Measurements from ENCODE around the gene SORCS2.

SORCS2 gene

DNA sequence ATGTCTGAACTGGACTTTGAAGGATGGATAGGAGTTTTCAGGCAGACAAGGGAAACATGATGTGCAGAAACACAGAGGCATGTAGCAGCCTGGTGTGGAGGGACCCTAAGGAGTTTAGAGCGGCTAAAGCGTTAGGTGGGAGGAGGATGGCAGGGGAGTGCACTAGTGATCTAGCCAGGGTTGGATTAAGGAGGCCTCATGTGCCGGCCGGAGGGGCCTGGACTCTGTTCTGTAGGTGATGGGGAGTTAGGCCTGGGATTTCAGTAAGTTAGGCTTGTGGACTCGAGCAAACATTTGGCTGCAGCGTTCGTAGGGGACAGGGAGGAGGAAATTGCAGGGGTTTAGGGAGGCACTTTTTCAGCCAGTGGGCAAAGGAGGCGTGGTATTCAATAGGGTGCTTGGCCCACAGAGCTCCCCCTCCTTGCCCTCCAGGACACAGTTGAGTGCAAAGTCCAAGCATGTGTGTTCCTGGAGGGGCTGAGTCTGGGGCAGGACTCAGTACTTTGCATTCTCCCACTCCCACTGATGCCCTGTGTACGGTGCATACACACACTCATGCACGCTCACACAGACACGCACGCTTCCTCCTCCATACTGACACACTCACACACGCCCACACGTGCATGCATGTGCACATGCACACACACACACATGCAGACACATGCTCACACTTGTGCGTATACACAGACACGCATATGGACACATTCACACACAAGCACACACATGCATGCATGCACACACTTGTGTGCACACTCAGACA, 223.8 kb downstream of the SORCS2 start:
- DNase-seq (ENCODE audit: low read depth): no peak

DNA sequence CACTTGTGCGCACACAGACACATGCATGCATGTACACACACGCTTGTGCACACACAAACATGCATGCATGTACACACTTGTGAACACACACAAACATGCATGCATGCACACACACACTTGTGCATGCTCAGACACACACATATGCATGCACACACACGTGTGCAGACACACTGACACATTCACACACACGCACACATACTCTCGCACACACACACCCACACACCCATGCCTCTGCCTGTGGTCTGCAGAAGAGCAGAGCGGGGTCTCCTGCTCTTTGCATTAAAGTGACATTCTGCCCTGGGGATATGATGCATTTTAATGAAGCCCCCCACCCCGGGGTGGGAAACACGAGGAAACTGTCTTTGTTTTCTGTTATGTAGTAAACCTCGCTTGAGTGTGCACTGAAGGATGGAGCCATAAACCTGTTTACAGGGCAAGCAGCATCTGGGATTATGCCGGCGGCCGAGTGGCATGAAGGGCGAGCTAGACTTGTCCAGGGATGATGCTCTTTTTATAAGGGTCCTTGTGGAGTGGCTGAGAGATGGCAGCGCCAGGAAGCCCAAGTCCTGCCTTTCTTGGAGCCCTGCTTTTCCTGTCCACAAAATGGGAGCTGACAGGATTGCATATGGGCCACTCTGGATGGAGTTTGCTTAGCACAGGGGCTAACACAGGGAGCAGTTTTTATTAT, 224.6 kb downstream of the SORCS2 start:
- no peak for DNase-seq (ENCODE audit: low read depth)

DNA sequence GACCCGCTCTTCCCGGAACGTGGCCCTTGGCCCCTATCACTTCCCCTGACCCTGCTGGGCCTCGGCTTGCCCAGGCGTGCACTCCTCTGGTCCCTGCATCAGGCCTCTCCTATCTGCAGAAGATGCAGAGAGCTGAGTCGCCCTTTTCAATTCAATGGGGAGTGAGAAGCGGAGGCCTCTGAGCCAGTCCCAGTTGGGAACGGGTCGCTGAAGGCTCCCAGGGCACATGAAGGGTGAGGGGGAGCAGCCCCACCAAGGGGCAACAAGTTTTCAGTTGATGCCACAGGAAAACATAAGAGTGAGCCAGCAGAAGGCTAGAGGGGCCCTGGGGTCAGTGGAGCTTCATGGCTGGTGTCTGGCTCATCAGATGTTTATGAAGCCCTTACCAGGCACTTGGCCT, 225.3 kb downstream of the SORCS2 start:
- DNase-seq (ENCODE audit: low read depth): no peak

DNA sequence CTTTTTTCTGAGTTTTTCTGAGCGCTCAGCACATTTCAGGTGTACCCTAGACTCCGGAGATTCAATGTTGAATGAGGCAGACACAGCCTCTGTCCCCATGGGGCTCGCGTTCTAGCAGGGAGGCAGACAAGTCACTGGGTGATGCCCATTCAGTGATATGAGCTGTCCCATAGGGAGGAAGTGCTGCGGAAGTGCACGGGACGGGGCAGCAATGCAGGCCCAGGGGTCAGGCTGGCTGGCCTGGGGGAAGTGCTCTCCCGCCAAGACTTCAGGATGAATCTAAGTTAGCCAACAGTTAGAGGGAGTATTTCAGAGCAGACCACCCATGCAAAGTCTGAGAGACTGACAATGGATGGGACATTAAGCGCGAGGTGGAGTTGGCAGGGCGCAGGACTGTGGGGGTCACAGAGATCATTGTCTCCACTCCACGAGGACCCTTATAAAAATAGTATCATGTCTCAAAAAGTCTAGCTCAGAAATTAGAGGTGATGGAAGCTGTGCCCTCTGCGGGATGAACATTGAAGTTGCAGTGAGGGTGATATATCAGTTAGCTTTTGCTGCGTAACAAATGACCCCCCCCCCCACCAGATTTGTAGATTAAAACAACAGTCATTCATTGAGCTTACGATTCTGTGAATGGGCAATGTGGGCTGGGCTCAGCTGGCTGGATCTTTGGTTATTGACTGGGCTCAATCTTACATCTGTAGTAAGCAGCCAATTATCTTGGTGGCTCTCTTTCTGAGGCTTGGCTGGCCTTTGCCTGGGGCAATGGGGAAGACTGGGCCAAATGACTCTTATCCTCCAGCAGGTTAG, 226.0 kb downstream of the SORCS2 start:
- DNase-seq (ENCODE audit: low read depth): no peak

DNA sequence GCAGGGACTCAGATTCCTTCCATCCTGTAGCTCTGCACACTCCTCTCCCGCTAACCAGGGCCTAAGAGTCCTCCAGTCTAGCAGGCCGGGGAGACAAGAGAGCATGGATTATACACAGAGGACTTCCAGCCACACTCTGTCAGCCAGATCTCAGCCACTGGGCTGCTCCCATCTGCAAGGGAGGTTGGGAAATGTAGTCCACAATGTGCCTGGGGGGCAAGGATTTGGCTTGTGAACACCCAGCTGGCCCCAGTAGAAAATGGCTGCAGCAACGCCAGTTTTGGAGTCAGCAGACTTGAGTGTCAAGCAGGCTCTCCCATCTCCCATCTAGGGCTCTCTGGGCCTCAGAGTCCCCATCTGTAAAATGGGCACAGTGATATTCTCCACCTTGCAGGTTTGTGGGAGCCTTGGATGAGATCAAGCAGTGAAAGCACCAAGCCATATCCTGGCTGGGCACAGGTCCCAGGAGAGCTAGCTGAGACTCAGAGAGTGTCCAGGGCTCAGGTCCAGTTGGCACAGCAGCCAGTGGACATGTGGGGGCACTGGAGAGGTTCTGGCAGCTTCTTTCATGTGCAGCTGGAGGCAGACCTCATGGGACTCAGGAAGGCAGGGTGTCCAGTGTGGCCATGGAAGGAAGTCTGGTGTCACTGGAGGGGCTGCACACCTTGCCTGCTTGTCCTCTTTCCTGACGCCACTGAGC, 227.8 kb downstream of the SORCS2 start:
- DNase-seq (ENCODE audit: low read depth): no peak

DNA sequence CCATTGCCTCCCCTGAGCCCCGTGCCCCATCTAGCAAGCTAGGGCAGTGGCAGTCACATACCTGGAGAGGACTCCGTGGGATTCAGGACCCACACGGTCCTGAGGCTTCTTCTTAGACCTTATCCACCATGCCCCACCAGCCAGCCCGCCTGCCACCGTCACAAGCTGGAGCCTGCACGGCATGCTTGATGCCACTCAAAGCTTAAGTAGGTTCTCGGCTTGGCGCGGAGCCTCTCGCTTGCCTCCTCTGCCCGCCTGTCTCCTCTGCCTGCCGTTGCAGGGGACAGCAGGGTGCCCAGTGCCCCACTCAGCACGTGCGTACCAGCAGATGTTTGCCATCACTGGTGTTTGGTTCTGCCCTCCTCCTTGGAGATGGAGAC, 228.3 kb downstream of the SORCS2 start:
- no peak for DNase-seq (ENCODE audit: low read depth)

DNA sequence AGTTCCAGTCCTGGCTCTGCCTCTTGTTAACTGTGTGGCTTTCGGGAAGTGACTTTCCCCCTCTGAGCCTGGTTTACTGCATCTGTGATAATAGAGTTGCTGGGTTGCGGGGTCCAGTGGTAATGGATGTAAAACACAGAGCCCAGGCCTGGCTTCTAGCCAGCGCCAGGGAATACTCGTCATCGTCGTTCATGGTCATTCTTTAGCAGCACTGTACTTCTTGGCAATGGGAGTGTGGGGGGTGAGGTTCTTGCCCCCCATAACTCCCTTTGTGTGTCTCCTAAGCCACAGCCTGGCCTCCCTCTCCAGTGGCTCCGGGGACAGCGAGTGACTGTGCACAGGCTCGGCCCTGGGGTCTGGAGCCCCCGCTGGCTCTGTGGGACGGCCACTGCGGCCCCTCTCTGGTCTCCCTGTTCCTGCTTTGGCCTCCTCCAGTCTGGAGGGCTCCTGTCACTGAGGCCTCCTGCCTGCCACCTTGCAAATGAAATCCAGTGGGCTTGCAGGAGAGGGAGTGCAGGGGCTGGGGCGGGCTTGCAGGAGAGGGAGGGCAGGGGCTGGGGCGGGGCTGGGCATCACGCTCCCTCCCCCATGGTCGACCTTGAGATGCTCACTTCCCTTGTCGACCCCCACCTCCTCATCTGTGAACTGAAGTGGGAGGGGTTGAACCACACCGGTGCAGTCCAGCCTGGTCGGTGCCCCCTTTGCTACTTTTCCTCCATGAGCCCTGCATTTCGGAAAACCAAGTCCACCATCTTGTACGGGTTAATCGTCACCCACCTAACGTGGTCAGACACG, 229.2 kb downstream of the SORCS2 start:
- DNase-seq (ENCODE audit: low read depth): no peak

DNA sequence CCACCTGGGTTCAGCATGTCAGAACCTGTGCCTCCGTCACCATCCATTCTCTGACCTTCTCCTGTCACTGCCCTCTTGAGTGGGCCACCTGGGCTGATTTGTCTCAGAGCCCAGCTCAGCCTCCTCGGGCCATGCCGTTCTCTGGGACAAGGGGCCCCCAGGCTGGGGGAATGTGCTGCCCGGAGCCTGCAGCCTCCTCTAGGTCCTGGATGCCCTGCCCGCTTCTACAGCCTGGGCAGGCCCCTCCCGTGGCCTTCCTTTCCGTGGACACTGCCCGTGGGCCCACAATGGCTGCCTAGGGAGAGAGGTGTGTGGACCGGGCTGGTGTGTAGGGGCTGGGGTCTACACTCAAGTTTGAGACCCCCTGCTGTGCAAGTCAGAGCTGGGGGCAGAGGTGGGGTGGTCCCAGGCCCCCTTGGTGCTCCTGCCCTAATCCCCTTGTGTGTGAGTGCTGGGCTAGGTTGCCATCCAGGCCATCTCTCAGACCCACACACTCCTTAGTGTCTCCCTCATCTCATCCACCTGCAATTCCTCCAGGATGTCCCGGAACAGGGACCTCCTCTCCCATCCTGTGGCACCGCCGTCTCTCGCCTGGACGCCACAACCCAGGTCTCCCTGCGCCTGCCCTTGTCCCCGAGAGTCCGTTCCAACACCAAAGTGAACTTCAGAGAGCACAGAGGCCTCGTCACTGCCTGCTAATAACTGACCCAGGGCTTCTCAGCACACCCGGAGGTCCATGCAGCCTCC, 230.0 kb downstream of the SORCS2 start:
- no peak for DNase-seq (ENCODE audit: low read depth)

DNA sequence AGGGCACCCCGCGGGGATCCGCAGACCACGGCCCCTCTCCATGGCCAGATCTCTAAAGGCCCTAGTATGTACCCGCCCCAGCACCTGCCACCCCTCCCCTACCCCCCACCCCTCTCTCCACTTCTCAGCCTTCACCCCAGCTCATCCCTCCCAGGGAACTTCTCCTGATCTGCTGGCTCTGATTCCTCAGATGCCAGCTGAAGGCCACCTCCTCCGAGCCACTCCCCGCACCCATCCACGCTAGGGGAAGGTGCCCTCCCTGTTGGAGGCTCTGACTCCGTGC, 230.5 kb downstream of the SORCS2 start:
- no peak for DNase-seq (ENCODE audit: low read depth)

DNA sequence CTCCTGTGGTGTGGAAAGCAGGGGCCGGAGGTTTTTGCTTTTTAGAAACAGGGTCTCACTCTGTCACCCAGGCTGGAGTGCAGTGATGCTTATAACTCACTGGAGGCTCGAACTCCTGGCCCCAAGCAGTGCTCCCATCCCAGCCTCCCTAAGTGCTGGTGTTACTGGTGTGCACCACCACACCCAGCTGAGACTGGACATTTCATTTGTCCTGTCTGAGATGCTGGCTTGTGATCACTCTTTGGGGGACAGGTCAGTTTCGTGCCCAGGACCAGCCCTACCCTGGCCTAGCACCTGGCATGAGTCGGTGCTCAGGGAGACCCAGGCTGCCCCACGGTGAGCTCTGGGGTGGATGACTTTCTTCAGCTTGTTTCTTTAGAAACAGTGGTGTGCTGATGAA, 231.1 kb downstream of the SORCS2 start:
- DNase-seq (ENCODE audit: low read depth): no peak

DNA sequence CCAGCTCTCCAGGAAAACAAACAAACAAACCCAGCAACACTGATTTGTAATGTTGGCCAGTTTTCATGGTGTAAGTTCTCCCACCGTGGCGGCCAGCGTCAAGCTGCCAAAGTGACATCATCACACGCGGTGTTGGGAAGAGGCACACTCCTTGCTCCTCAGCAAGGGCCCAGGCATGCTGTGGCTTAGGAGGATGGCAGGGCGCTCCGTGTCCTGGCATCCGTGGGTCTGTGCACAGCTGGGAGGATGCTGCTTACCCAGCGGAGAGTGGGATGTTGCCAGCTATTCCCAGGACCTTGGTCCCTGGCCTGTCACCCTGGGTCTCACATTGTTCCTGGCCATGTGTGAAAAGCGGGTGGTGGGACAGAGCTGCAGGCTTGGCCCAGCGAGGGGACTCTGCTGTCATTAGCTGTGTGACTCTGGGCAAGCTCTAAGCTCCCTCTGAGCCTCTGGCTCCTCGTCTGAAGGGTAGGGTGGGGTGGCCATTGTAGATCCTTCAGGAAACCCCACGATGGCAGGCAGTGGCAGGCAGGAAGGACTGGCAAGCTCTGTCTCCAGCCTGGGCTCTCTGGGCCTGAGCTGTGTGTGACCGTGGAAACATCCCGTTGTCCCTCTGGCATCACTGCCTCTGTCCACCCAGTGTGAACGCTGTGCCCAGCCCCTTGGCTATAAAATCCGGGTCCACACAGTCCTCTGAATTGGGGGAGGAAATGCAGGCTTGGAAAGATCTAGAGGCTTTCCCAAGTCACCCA, 231.6 kb downstream of the SORCS2 start:
- DNase-seq (ENCODE audit: low read depth): no peak

DNA sequence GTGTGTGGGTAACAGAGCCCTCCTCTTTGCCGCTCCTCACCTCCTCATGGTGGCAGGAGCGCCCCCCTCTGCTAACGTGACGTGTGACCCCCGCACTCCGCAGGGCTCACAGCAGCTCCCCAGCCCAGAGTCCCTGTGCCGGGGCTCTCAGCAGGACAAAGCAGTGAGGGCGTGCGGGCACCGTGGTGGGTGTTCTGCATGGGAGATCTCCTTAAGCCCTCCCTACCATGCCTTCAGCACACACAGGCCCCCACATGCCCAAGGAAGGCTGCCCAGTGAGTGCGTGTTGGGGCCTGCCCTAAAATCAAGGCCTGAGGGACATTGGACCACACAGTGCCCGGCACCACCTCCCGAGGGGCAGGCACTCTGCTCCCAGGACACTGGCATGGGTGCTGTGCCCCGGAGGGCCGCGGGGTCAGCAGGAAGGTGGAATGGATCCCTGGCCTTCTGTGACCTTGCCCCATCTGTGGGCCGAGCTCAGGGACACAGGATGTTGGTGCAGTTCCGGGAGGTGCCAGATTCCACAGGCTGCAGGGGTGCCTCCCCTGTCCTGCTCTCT, 232.3 kb downstream of the SORCS2 start:
- DNase-seq (ENCODE audit: low read depth): no peak

DNA sequence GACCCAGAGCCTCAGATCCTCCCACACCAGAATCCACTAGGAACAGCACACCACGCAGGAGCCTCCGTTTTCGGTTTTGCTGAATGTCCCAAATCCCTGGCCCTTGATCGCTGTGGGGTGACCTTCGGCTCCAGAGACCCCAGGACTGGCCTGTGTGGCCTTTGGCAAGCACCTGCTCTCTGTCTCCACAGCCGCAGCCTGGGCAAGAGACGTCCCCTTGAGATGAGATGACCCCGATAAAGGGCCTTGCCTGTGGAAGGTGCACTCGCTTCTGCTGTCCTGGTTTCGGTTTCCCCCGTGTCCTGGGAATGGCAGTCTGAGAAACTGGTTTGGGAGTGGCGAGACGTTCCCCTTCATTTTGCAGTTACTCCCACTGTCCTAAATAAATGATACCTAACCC, 232.8 kb downstream of the SORCS2 start:
- no peak for DNase-seq (ENCODE audit: low read depth)

DNA sequence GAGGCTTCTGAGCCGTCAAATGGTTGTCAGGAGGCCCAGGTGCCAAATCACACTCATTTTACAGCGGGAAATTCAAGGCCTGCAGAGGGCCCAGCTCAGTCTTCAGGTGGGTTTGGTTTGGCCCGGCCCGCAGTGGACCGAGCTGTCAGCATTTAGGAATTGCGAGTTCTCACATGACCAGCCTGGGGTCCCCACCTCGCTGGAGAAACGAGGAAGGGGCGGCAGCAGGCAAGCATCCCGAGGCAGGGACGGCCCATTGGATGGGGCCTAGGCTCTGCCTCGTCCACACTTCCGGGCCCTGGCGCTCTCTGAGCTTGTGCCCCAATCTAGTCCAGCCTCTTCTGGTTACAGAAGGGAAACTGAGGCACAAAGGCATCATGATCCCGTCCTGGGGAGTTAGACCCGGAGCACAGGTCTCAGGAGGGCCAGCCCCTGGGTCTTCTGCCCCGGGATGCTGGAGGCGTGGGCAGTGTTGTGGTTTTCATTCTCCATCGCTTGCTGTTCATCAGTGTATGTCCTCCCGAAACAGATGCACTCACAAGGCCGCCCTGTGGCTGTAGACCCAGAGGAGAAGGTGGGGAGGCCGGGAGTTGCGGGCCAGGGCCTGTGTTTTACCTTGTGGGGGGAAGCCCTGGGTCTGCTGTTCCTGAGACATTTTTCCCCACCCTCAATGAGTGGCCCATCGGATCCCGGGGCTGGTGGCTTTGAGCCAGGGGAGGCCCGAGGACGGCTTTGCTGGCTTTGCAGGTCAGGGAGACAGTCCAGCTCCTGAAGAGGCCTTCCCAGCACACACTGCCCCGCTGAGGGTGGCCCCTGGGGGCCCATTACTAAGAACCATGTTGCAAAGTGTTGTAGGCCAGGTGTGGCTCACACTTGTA, 233.5 kb downstream of the SORCS2 start:
- no peak for DNase-seq (ENCODE audit: low read depth)

DNA sequence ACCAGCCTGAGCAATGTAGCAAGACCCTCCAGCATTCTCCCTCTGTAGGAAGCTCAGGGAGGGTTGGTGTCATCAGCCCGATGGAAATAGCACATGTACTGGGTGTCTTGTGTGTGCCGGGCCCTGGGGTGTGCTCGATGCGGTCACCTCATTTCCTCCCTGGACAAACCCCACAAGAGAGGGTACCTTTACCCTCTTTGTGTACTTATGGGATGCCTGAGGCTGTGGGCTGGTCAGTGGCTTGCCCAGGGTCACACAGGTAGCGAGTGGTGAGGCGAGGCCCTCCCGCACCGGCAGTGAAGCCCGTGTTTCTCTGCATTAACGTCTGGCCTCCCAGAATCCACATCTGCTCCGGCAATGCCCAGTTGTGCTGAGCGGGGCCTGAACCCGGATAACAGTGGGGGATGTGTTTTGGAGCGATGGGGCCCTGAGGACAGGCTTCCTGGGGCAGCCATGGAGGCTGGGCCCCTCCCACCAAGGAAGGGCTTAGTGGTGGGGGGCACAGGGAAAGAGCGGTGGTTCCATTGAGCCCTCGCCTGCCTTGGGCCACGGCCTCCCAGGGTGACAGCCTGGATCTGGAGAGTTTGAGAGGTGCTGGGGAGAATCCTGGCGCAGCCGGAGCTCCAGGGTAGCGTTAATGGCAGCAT, 234.3 kb downstream of the SORCS2 start:
- DNase-seq (ENCODE audit: low read depth): no peak

DNA sequence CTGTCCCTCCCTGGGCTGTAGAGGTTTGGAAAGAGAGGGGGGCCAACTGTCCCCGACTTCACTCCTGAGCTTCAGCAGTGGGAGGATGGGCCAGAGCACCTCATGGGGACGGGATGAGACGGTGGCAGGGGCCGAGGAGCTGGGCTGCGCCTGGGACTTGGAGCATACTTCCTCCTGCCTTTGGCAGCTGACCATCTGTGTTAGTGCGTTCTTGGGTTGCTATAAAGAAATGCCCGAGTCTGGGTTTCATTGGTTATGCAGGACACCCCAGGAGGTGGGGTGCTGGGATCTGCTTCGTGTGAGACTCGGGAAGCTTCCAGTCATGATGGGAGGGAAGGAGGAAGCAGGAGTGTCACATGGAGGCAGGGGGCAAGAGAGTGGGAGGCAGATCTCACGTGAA, 235.0 kb downstream of the SORCS2 start:
- DNase-seq (ENCODE audit: low read depth): no peak

DNA sequence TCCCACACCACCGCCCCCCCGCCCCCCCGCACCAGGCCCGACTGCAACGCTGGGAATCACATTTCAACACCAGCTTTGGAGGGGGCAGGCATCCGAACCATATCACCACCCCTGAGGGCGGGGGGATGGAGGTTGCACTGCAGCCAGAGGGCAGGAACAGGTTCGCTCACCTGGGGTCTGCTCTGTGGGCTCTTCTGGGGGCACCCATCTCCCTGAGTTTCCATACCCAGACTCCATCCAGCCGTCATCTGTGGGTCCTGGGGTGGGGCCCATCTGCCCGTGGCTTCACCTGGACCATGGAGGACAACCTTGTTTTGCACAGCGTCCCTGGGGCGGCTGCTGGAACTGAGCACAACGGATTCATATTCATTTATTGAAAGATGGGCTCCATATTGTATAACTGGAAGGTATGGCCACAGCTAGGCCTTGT, 235.5 kb downstream of the SORCS2 start:
- no peak for DNase-seq (ENCODE audit: low read depth)

DNA sequence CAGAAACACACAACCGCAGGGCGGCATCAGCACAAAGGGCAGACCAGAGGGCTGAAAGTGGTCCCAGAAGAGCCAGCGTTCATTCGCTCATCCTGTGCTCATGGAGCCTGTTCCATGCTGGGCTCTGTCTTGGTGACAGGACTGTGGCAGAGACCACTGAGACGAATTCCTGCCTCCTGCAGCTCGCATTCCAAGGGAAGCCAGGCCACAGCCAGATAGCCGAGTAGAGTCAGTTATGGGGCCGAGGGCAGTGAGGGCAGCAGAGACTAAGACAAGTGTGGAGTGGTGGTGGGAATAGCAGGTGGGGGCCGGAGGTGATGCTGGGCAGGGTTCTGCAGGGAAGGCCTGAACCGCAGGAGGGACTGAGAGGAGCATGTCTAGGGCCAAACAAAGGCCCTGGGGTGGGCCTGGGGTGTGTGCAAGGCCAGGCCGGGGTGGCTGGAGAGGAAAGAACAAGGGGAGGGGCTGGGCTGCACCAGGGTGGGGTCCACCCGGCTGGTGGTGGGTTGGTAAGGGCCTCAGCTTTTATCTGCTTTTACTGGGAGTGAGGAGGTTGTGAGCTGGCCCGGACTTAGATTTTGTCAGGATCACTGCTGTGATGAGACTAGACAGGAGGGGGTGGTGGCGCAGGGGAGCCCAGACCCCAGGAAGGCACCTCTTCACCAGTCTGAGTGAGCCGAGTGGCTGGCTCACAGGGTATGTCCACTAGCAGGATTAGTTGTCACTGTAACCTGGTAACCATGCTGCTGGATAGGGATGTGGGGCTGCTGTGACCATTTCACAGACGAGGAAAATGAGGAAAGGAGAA, 236.1 kb downstream of the SORCS2 start:
- no peak for DNase-seq (ENCODE audit: low read depth)

All from amniotic epithelial cell (primary cell).